ENCODE measurements around the gene CKS2. TPM values are rescaled to one million over a fixed set of nuclear protein-coding genes. Genes with fewer than 3 reads are reported as not detected.

The CKS2 gene
- polyA plus RNA-seq, 1 donor from 2014 or later: 48.5 TPM

Small RNA genes lying within 50 kb of the gene (small RNA-seq; reads per million reads assigned to genes)
- 0 reads per million in 3 experiments for gene MIR3153

Other genes starting within 250 kb of the CKS2 start
- 20.1 and 22.9 TPM in 2 replicates for gene SHC3, start 132.4 kb upstream of the CKS2 start, polyA plus RNA-seq
- 116 and 121 TPM in 2 replicates for gene SECISBP2, start 7.3 kb downstream of the CKS2 start, polyA plus RNA-seq
- 34.0 and 40.9 TPM in 2 replicates for gene SEMA4D, start 186.9 kb downstream of the CKS2 start, polyA plus RNA-seq